Astrocyte (in vitro differentiated cells and primary cell): ENCODE measurements around the gene FXYD7. TPM values are rescaled to one million over a fixed set of nuclear protein-coding genes. Genes with fewer than 3 reads are reported as not detected.

Source experiments
- DNase-seq: peaks from one replicate; pipeline ENCODE4 v3.0.0-alpha.2; 2010; ENCODE audit warnings: low read depth
- FAIRE-seq: peaks from 2 replicates; lab custom pipeline; 2011; peaks lifted over from hg19 to GRCh38; lab: Jason Lieb, UNC
- H2AFZ ChIP-seq: 2 replicates; pipeline ENCODE4 v1.6.0; 2012; ENCODE audit warnings: low read depth, low read length, inconsistent platforms
- H3K27ac ChIP-seq: 2 replicates; pipeline ENCODE4 v1.5.1; 2011; ENCODE audit warnings: low read depth, low read length, inconsistent platforms
- H3K27me3 ChIP-seq: 2 replicates; pipeline ENCODE4 v1.6.0; 2011; ENCODE audit warnings: low read length, inconsistent platforms; ENCODE audit not compliant: insufficient read depth
- H3K36me3 ChIP-seq: 2 replicates; pipeline ENCODE4 v1.5.1; 2011; ENCODE audit warnings: low read length, inconsistent platforms; ENCODE audit not compliant: insufficient read depth
- H3K4me1 ChIP-seq: 2 replicates; pipeline ENCODE4 v1.5.1; 2011; ENCODE audit warnings: low read length, inconsistent platforms; ENCODE audit not compliant: insufficient read depth
- H3K4me2 ChIP-seq: 2 replicates; pipeline ENCODE4 v1.6.0; 2012; ENCODE audit warnings: low read length, inconsistent platforms
- H3K4me3 ChIP-seq: 2 replicates; pipeline ENCODE4 v1.5.1; 2011; ENCODE audit warnings: low read depth, mild to moderate bottlenecking, low read length, inconsistent platforms; ENCODE audit not compliant: insufficient read depth
- H3K79me2 ChIP-seq: 2 replicates; pipeline ENCODE4 v1.6.0; 2012; ENCODE audit warnings: mild to moderate bottlenecking, low read length, inconsistent platforms; ENCODE audit not compliant: insufficient read depth
- H3K9ac ChIP-seq: 2 replicates; pipeline ENCODE4 v1.6.0; 2012; ENCODE audit warnings: mild to moderate bottlenecking, low read length, inconsistent platforms
- H3K9me3 ChIP-seq: 2 replicates; pipeline ENCODE4 v1.5.1; 2012; ENCODE audit warnings: low read depth, mild to moderate bottlenecking, low read length, inconsistent platforms; ENCODE audit not compliant: insufficient read depth
- H4K20me1 ChIP-seq: 2 replicates; pipeline ENCODE4 v1.6.0; 2012; ENCODE audit warnings: low read length, inconsistent platforms; ENCODE audit not compliant: insufficient read depth
- H3K27ac Mint-ChIP-seq: one replicate; pipeline ENCODE4 v1.8.0; 2021; ENCODE audit warnings: mild to moderate bottlenecking, mixed read lengths; ENCODE audit not compliant: unreplicated experiment
- H3K27me3 Mint-ChIP-seq: one replicate; pipeline ENCODE4 v1.8.0; 2021; ENCODE audit warnings: low read depth, mixed read lengths; ENCODE audit not compliant: unreplicated experiment
- H3K36me3 Mint-ChIP-seq: one replicate; pipeline ENCODE4 v1.8.0; 2021; ENCODE audit warnings: low read depth, mixed read lengths; ENCODE audit not compliant: unreplicated experiment
- H3K4me1 Mint-ChIP-seq: one replicate; pipeline ENCODE4 v1.8.0; 2021; ENCODE audit warnings: low read depth, mixed read lengths; ENCODE audit not compliant: unreplicated experiment
- H3K4me3 Mint-ChIP-seq: one replicate; pipeline ENCODE4 v1.8.0; 2021; ENCODE audit warnings: mild to moderate bottlenecking, moderate library complexity, mixed read lengths; ENCODE audit not compliant: unreplicated experiment
- H3K9me3 Mint-ChIP-seq: one replicate; pipeline ENCODE4 v1.8.0; 2021; ENCODE audit warnings: mild to moderate bottlenecking, mixed read lengths; ENCODE audit not compliant: unreplicated experiment
- CTCF ChIP-seq: IDR thresholded peaks from 2 replicates; pipeline ENCODE4 v1.5.1; 2011; ENCODE audit warnings: low read depth, mild to moderate bottlenecking, inconsistent platforms, low read length, moderate library complexity; ENCODE audit not compliant: insufficient read depth
- EZH2 ChIP-seq: IDR thresholded peaks from 2 replicates; pipeline ENCODE4 v1.6.1; 2012; ENCODE audit warnings: mild to moderate bottlenecking, low read length, inconsistent platforms; ENCODE audit not compliant: insufficient read depth
- total RNA-seq: library from RNA; stranded (reverse); gene quantifications from 2 replicates; pipeline ENCODE4 v1.2.1, GENCODE V29; 2021

FXYD7 gene
- total RNA-seq, 1 donor from 2014 or later: not detected

- Mint-ChIP-seq H3K27me3 (peaks cover 11% of the 10 kb centered on the region), H3K9me3 (peaks cover 4% of the 10 kb centered on the region), H3K36me3 (peaks cover under 1% of the 10 kb centered on the region), H3K4me3 (no peak overlapping the region), H3K27ac (no peak overlapping the region), H3K4me1 (peaks cover 5% of the 10 kb centered on the region)
- Histone ChIP-seq H3K36me3 (no peaks in the 10 kb centered on the region), H3K4me1 (no peaks in the 10 kb centered on the region), H3K4me3 (no peak overlapping the region), H2AFZ (no peak overlapping the region), H3K4me2 (no peak overlapping the region), H3K9ac (no peak overlapping the region), H3K79me2 (no peaks in the 10 kb centered on the region), H3K27me3 (no peaks in the 10 kb centered on the region), H3K9me3 (no peaks in the 10 kb centered on the region), H3K27ac (no peak overlapping the region), H4K20me1 (no peaks in the 10 kb centered on the region)
- FAIRE-seq (no peak), DNase-seq (no peak)
- TF ChIP-seq EZH2 (no peak), CTCF (no peak)
Observed at GRCh38 chr19:35178701-35179100, 35.6 kb downstream of the FXYD7 start.

- H3K4me1 Mint-ChIP-seq: peaks cover 5% of the 10 kb centered on the region
- Histone ChIP-seq H3K4me3 (no peak overlapping the region), H3K4me2 (no peak overlapping the region), H3K36me3 (no peaks in the 10 kb centered on the region), H3K79me2 (no peaks in the 10 kb centered on the region), H2AFZ (no peak overlapping the region), H3K27ac (no peak overlapping the region), H3K4me1 (no peaks in the 10 kb centered on the region), H3K27me3 (no peaks in the 10 kb centered on the region), H3K9ac (no peak overlapping the region), H3K9me3 (no peaks in the 10 kb centered on the region), H4K20me1 (no peaks in the 10 kb centered on the region)
- peaks cover 9% of the 10 kb centered on the region for H3K9me3 Mint-ChIP-seq
- peaks cover 11% of the 10 kb centered on the region for H3K27me3 Mint-ChIP-seq
- DNase-seq (no peak), FAIRE-seq (no peak)
- TF ChIP-seq CTCF (no peak), EZH2 (no peak)
- H3K4me3 Mint-ChIP-seq: no peak overlapping the region
- H3K36me3 Mint-ChIP-seq: no peaks in the 10 kb centered on the region
- H3K27ac Mint-ChIP-seq: no peak overlapping the region
Observed at GRCh38 chr19:35179830-35180229, 36.8 kb downstream of the FXYD7 start.

GRCh38 chr19:35181387-35181786 is 38.3 kb downstream of the FXYD7 start:
- no peak for FAIRE-seq
- Histone ChIP-seq H3K36me3 (no peaks in the 10 kb centered on the region), H3K9me3 (no peaks in the 10 kb centered on the region), H3K79me2 (no peaks in the 10 kb centered on the region), H3K9ac (no peak overlapping the region), H3K4me1 (no peaks in the 10 kb centered on the region), H4K20me1 (no peaks in the 10 kb centered on the region), H3K4me2 (no peak overlapping the region), H3K4me3 (no peak overlapping the region), H2AFZ (no peak overlapping the region), H3K27me3 (no peaks in the 10 kb centered on the region), H3K27ac (no peak overlapping the region)
- TF ChIP-seq EZH2: no peak
- TF ChIP-seq CTCF: no peak
- H3K36me3 Mint-ChIP-seq: no peaks in the 10 kb centered on the region
- peaks cover 11% of the 10 kb centered on the region for H3K27me3 Mint-ChIP-seq
- H3K9me3 Mint-ChIP-seq: peaks cover 9% of the 10 kb centered on the region
- no peak for DNase-seq
- no peak overlapping the region for H3K27ac Mint-ChIP-seq
- no peaks in the 10 kb centered on the region for H3K4me1 Mint-ChIP-seq
- no peak overlapping the region for H3K4me3 Mint-ChIP-seq
